HG03457 (cell line): Measurements from ENCODE around the gene UBE2Q2.
"Not testable (repeated sequence)": the region's sequence is repeated elsewhere in the genome, so short reads cannot be mapped to it uniquely, and the experiment has no call there.

Experiments used
- ATAC-seq: cut with Tn5 transposase; IDR thresholded peaks from one replicate; pipeline ENCODE4 v1.9.1; 2021; ENCODE audit warnings: moderate number of reproducible peaks; ENCODE audit not compliant: unreplicated experiment

Gene UBE2Q2

GRCh38 chr15:75823860-75824613 lies 19.2 kb upstream of the UBE2Q2 start:
- ATAC-seq: no peak

GRCh38 chr15:75827691-75828090 lies 15.6 kb upstream of the UBE2Q2 start:
- ATAC-seq: no peak

DNA sequence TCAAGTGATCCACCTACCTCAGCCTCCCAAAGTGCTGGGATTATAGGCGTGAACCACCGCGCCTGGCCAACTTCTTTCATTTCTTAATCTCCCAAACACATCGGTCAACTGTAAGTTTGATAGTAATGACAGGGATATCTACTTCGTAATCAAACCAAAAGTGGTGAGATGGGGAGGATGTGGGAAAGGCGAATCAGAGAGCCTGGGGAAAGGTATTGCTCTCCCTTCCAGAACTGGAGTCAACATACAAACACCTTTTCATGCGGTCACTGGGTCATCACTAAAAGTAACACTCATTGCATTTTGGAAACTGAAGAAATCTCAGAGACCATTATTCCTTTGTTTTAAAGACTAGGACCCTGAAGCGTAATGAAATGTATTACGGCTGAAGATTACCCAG lies 14.8 kb upstream of the UBE2Q2 start:
- no peak for ATAC-seq

DNA sequence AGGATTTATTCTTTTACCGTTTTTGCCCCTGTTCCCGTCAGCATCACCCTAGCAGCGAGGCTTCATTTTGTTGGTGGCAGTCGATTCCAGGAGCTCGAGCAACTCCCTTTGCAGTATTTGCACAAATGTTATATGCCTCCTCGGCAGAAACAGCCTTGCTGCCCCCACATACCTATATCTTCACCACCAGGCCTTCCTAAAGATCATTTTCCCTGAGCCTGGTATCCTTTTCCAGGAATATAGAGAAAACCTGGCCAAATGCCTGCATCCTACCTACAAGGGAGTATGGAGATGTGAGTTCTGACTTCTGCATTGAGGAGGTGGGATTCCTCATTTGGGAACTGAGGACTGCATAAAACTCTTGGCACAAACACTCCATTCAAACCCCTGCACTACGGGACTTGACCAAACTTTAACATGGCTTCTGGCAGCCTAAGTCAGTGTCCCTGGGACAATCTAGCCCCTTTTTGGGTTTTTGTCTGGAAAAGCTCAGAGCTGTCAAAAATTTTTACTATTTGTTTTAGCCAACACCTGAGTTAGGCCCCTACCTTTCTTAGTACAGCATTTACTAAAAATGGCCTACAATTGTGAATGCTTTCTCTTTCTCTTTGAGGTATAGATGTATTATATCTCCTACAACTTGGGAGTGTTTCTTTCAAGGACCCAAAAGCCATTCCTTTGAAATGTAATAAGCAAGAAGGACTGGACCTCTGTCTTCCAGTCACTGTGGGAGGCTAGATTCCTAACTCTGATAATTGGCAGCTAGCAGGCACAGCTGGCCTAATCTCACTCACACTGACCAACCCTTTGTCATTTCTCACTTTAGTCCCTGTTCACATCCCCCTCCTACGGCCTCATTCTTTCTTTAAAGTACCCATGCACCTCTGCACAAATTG lies 12.1 kb upstream of the UBE2Q2 start:
- ATAC-seq: no peak

DNA sequence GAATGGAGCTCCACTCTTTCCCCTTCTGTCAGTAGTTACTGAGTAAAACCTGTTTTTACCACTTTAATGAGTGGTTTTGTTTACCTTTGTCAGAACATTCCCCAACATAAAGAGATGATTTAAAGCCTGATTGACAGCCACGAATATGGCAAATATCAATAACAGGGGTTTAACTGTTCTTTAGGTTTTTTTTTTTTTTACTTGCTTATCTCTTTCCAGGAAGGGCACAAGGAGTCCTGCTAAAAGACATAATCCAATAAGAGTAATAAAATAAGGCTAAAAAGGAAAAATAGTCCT lies 11.5 kb upstream of the UBE2Q2 start:
- ATAC-seq: no peak

GRCh38 chr15:75832114-75832513 lies 11.1 kb upstream of the UBE2Q2 start:
- ATAC-seq: no peak

- ATAC-seq: no peak
These were observed 9.2 kb upstream of the UBE2Q2 start for GRCh38 chr15:75834021-75834420.

- no peak for ATAC-seq
These were observed 7.0 kb upstream of the UBE2Q2 start for GRCh38 chr15:75835990-75836958.

DNA sequence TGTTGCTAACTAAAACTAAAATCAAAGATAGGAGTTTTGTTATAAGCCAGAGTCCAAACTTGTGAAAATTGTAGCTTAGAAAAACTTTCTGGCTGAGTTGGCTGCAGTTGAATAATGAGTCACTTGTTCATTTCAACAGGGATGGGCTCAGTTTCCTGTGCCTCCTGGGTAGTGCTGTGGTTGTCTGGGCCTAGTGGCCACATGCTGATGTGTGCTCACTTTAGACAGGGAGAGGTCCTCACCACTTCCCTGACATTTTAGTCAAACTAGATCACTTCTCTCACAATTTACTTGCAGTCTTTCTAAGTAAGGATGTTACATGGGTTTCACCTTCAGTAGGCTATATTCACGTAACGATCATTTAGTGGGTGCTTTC lies 6.3 kb upstream of the UBE2Q2 start:
- ATAC-seq: no peak

- no peak for ATAC-seq
These were observed 2.6 kb upstream of the UBE2Q2 start for GRCh38 chr15:75840659-75841058.

DNA sequence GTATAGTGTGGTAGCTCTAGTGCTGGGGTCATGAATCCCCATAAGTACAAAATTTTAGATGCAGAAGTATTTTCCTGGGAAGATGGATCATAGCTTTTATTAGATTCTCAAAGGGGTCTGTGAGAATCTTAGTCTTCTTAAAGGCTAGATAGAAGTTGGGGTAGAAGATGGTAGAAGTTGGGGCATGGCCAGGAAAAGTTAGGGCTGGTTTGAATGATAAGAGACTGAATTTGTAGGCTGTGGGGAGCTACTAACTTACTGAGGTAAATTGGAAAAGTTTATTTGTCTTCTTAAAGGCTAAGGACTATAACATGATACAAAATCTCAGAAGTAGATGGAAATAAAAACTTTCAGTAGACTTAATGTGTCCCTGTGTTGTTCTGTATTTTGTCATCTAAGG lies 1.6 kb upstream of the UBE2Q2 start:
- ATAC-seq: no peak

GRCh38 chr15:75843678-75844581 lies 683 bp downstream of the UBE2Q2 start:
- ATAC-seq: no peak

- no peak for ATAC-seq
These were observed 1.5 kb downstream of the UBE2Q2 start for GRCh38 chr15:75844629-75845335.

DNA sequence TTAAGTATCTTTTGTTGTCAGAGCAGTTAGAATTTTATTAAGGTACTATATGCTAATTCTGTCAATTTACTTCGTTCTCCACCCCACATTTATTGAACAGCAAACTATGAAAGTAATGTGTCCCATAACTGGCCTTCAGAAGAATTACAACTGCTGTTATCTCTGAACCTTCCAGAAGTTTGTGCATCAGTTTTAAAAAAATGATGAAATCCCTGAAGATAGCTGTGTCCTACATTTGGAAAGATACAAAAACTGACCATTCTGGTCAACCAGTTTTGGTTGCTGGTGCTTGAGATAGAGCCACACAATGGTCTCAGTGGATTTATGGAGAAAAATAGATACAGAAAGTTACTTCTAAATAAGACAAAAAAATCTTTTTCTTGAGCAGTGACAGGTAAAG lies 5.9 kb downstream of the UBE2Q2 start:
- ATAC-seq: no peak

DNA sequence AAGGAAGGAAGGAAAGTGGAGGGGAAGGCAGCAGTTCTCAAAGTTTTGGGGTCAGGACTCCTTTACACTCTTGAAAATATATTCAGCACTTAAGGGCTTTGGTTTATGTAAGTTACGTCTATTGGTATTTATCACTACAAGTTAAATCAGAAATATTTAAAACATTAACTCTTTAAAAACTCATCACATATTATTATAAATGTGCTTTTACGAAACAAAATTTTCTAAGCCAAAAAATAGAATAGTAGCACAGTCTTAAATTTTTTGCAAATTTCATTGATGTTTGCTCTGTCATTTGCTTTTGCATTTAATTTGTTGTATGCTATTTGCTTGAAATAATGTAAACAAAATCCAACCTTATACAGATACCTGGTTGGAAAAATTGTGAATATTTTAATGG lies 7.5 kb downstream of the UBE2Q2 start:
- ATAC-seq: no peak

DNA sequence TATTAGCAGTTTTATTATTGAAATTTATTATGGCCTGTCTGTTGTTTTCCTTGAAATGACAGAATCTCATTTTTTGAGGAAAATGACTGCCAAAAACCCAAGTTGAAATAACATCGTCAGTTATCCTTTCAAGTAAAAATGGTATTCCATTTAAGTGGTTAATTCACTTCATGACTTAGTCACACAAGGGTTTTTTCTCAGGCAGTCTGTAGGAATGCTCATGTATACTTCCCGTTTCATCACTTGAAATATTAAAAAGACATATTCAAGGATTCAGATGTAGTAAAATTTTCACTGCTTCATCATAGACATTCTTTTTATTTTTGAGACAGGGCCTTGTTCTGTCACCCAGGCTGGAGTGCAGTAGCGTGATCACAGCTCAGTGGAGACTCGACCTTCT lies 8.3 kb downstream of the UBE2Q2 start:
- ATAC-seq: not testable (repeated sequence)

DNA sequence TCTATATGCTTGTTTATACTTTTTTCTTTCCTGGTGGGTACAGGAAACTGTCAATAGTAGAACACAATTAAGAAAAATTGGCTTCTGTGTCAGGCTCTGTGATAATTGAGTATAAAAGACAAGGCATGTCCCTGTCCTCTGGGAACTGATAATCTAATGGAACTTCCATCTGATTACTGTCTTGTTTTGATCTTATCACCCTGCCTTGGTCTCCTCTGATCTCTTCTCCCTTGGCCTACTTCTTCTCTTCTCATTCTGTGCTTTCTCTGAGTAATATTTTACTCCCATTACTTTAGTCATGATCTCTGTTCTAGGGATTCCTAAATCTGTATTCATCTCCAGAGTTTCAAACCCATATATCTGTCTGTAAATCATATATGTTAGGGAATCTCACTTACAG lies 14.6 kb downstream of the UBE2Q2 start:
- ATAC-seq: no peak

DNA sequence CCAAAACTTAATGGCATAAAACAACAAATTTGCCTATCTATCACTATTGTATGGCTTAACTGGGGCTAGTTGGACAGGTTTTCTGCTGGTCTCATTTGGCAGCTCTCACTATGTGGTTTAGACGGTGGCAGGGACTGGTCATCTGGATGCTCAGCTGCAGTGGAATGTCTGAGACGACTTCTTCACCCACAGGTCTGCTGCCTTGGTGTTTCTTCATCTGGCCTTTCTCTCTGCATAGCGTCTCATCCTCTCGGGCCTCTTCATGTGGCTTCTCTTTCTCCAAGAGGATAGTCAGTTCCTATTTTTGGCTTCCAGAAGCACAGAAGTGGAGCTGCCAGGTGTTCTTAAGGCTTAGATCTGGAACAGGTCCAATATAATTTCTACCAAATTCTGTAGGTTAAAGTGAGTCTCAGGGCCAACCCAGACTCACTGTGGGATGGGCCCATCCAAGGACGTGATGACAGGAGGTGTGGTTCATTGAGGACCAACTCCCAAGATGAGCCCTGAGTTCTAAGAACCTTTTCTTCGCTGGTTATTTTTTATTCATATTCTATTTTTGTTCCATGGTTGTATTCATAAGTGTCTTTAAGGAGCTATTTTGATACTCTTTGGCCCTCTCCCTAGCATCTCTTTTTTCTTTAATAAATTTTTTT lies 18.6 kb downstream of the UBE2Q2 start:
- ATAC-seq: no peak

DNA sequence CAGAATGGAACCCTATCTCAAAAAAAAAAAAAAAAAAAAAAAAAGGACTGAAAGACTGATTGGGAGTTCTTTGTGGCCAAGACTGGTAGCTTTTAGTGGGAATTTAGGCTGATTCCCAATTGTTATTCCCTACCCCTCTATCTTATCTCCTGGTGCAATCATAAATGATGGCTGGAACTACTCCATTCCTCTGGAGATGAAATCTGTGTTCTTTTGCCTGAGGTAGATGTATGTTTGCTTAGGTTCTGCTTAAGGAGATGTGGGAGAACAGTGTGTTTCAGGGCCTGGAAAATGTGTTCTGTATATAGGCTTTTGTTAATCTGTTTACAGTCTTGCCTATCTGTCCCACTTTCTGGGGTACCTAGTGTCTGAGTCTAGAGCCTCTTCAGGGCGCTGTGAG lies 19.5 kb downstream of the UBE2Q2 start:
- ATAC-seq: no peak
